Activated naive CD8-positive, alpha-beta T cell treated with anti-CD3 and anti-CD28 coated beads, Interleukin-2, amount 50 U/mL, for 16 hours (primary cell): ENCODE measurements around the gene ANO2.

Source experiments
- DNase-seq: peaks from one replicate; pipeline ENCODE4 v3.0.0-alpha.2; 2020; ENCODE audit warnings: low read depth, low spot score

Gene ANO2

GRCh38 chr12:5723711-5724252 lies 221.3 kb downstream of the ANO2 start:
- DNase-seq = no peak

DNA sequence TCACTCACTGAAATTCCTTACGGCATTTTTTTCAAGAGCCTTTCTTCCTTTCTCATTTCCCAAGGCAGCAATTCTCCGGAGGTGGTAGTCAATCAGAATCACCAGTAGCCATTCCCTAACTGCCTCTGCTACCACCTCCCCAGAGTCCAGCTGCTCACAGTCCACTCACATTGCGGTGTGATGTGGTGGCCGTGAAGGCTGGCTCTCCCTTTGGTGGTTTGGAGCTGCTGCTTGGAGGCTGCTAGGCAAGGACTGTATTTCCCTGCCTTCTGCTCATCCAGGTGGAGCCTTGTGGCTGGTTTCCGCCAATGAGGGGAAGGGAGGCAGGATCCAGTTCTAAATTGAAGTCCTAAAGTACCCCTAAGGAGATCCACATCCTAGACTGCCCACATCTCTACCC lies 222.0 kb downstream of the ANO2 start:
- DNase-seq = no peak

- no peak for DNase-seq
These were observed 224.6 kb downstream of the ANO2 start for GRCh38 chr12:5720381-5721005.

- no peak for DNase-seq
These were observed 226.4 kb downstream of the ANO2 start for GRCh38 chr12:5718680-5719079.

DNA sequence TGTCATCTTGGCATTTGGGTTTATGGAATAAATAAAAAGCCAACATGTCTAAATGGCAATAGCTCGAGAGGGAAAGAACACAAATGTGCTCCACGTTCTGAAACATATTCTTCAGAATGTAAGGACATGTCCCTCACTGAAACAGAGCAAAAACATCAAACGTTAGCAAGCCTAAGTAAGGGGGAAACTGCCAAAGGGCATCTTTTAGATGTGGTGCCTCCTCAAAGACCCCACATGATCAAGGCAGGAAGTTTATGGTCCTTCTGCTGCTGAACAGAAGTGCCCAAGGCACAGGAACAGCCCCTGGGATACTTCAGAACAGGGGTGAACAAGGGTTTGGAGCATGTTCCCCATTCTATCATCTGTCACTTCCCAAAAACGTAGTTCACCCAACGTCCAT lies 227.0 kb downstream of the ANO2 start:
- no peak for DNase-seq

GRCh38 chr12:5716976-5717375 lies 228.1 kb downstream of the ANO2 start:
- no peak for DNase-seq

- DNase-seq = no peak
These were observed 228.9 kb downstream of the ANO2 start for GRCh38 chr12:5716201-5716600.

- DNase-seq = no peak
These were observed 230.0 kb downstream of the ANO2 start for GRCh38 chr12:5715021-5715420.

GRCh38 chr12:5713599-5714081 lies 231.4 kb downstream of the ANO2 start:
- no peak for DNase-seq

DNA sequence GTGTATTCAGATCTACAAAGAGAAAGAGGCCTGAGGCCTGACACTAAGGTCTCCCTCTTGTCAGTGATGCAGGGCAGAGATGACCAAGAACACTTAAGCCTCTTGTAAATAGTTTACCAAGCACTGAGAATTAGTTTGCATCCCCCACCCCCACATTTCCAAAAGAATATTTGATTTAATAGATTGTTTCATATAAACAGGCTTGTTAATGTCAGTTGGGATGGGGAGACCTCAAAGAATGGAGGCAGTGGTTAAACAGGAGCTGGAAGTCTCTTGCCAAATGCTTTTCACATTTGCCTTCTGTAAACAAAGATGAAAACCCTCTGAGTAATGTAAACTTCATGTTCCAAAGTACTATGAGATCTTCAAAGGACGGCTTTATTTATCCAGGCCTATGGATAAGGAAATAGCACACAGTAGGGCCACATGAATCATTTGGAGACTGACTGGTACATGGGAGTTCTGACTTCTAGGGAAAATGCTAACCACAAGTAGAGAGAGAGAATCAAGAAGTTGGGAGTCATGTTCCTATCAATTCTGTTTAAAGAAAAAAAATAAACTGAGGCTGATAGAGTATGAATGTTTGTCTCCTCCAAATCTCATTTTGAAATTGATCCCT lies 234.7 kb downstream of the ANO2 start:
- no peak for DNase-seq

- no peak for DNase-seq
These were observed 236.7 kb downstream of the ANO2 start for GRCh38 chr12:5708371-5708770.

GRCh38 chr12:5706247-5706646 lies 238.8 kb downstream of the ANO2 start:
- DNase-seq = no peak

DNA sequence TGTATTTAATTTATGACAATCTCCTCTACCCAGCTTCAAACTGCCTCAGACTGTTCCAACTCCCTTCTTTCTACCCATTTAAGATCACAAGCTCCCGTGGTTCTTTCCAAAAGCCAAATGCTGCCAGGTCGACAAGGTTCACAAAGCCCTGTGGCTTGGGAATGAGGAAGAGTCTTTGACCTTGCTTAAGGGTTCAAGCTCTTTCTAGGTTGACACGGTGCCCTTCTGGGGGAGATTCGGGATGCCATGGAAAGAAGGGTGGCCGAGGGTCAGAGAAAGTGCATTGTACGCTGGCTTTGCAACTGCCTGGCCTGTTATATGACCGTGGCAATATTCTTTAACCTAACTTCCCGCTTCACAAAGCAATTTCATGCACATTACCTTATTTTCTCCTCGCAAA lies 239.3 kb downstream of the ANO2 start:
- DNase-seq = no peak

DNA sequence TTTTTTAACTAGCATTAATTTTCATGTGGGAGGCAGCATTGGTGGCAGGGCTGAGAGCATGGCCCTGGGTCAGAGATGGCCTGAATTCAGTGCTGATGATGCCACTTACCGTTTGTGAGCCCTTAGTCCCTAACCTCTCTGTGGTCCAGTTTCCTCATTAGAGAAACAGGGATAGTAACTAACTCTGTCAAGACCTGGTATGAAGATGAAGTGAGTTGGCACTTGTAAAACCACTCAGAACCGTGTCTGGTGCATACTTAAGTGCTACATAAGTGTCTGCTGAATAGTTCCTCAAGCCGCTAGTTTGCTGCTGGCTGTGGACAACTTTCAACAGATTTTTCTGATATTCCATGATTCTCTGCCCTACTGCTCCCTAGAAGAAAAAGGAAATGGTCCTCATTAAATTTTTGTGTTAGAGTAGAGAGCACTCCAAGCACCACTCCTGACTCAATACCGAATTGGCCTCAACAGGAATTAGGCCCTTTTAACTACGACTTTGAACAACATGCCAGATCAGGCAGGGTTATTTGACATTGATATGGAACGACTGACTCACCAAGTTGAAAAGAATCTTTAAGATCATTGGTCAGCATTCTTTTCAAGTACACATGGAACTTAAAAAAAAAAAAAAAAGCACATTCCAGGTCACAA lies 250.2 kb downstream of the ANO2 start:
- DNase-seq = no peak

GRCh38 chr12:5692850-5693249 lies 252.2 kb downstream of the ANO2 start:
- DNase-seq = no peak

DNA sequence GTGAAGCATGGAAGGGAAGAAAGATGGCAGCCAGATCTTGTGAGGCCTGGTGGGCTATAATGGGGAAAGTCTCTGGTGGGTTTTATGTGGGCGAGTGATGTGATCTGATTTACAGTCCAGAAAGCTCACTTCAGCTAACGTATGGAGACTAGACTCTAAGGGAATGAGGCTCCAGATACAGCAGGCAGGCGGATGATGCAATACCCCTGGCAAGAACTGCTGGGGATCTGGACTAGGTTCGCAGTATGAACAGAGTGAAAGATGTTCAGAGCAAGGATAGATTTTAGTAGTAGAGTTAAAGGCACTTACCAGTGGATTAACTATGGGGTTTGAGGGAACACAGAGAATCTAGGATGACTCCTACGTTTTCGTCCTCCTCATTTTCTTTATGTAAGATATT lies 253.1 kb downstream of the ANO2 start:
- no peak for DNase-seq

GRCh38 chr12:5690240-5690639 lies 254.8 kb downstream of the ANO2 start:
- no peak for DNase-seq

DNA sequence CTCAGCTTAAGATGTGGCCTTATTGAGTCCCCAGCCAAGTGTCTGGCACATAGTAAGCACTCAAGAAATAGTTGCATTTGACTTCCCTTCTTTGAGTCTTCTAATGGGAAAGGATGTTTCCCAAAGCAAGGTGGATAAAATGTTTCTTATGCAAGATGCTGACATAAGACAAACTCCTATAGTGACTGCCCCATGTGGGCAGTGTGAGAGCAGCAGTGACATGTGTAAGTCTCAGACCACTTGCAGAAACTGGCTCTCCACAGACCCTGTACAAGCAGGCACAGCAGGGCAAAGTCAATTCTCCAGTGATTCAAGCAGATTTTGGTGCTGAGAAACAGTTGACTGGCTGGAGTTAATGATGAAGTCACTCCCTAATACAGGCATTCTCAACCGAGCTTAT lies 255.3 kb downstream of the ANO2 start:
- DNase-seq = no peak

- DNase-seq = no peak
These were observed 256.8 kb downstream of the ANO2 start for GRCh38 chr12:5688226-5688625.

DNA sequence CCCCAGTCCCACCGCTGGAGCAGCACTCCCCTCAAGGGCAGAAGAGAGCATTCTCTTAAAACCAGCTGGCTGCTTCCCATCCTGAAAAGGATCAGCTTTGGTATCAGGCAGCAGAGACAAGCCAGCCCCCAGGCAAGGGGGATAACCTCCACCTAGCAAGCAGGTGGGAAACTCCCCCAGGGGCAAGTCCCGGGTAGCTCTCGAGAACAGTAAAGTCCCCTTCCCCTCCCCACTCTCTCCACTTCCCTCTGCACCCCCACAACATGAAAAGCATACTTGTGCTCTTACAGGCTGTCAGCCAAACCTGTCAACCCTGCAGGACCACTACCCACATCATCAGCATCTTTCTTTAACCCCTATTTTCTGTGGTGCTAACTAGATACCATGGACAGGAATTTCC lies 259.1 kb downstream of the ANO2 start:
- no peak for DNase-seq

DNA sequence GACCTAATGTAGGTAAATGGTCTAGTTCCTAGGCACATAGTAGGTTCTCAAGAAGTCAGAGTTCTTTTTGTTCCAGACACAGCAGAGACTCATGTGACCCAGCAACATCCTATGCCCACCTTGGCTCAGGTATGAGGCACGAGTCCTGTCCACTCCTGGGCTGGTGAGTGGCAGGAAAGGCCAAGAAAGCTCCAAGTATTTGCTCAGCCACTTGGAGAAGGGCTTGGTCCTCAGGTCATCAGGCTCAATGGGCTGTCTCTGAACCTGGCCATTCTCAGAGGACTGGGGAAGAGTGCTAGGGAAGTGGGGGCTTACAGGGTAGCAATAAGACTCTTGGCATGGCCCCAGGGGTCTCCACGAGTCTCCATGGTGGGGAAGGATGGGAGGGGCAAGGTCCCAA lies 260.1 kb downstream of the ANO2 start:
- no peak for DNase-seq

- DNase-seq = no peak
These were observed 262.5 kb downstream of the ANO2 start for GRCh38 chr12:5682581-5682980.

GRCh38 chr12:5678176-5678575 lies 266.9 kb downstream of the ANO2 start:
- DNase-seq = no peak
